ENCODE data around the gene NKD2.

NKD2 gene

GRCh38 chr5:1027631-1028441 lies 19.2 kb downstream of the NKD2 start:
- TF ChIP-seq CTCF (IDR thresholded peaks at IDR 0.05; ENCODE audit: low read depth, low read length), result no peak
- TF ChIP-seq POLR2A (IDR thresholded peaks at IDR 0.05; ENCODE audit: extremely low read depth, insufficient read length), result no peak
- no peak for TF ChIP-seq MYC (IDR thresholded peaks at IDR 0.05; ENCODE audit: low read depth, low read length)
- TF ChIP-seq MAX (IDR thresholded peaks at IDR 0.05; ENCODE audit: low read depth, low read length), result no peak
- no peak for DNase-seq (ENCODE audit: low read depth)
- H3K4me3 ChIP-seq (ENCODE audit: low read depth, low read length), result no peak overlapping the region

GRCh38 chr5:1028481-1029281 lies 20.1 kb downstream of the NKD2 start:
- DNase-seq (ENCODE audit: low read depth), result peak; percentile 60
- no peak for TF ChIP-seq POLR2A (IDR thresholded peaks at IDR 0.05; ENCODE audit: extremely low read depth, insufficient read length)
- TF ChIP-seq MAX (IDR thresholded peaks at IDR 0.05; ENCODE audit: low read depth, low read length), result 0 out of 2 replicates have a peak, but pooled peaks have one; percentile 14
- TF ChIP-seq CTCF (IDR thresholded peaks at IDR 0.05; ENCODE audit: low read depth, low read length), result no peak
- no peak for TF ChIP-seq MYC (IDR thresholded peaks at IDR 0.05; ENCODE audit: low read depth, low read length)
- H3K4me3 ChIP-seq (ENCODE audit: low read depth, low read length), result no peak overlapping the region

- no peak overlapping the region for H3K4me3 ChIP-seq (ENCODE audit: low read depth, low read length)
- TF ChIP-seq CTCF (IDR thresholded peaks at IDR 0.05; ENCODE audit: low read depth, low read length) (no peak), MYC (IDR thresholded peaks at IDR 0.05; ENCODE audit: low read depth, low read length) (no peak), POLR2A (IDR thresholded peaks at IDR 0.05; ENCODE audit: extremely low read depth, insufficient read length) (no peak), MAX (IDR thresholded peaks at IDR 0.05; ENCODE audit: low read depth, low read length) (no peak)
- no peak for DNase-seq (ENCODE audit: low read depth)
These were observed 20.8 kb downstream of the NKD2 start for GRCh38 chr5:1029282-1029944.

GRCh38 chr5:1029945-1030625 lies 21.5 kb downstream of the NKD2 start:
- no peak for TF ChIP-seq MAX (IDR thresholded peaks at IDR 0.05; ENCODE audit: low read depth, low read length)
- TF ChIP-seq POLR2A (IDR thresholded peaks at IDR 0.05; ENCODE audit: extremely low read depth, insufficient read length), result no peak
- no peak for TF ChIP-seq CTCF (IDR thresholded peaks at IDR 0.05; ENCODE audit: low read depth, low read length)
- no peak for TF ChIP-seq MYC (IDR thresholded peaks at IDR 0.05; ENCODE audit: low read depth, low read length)
- DNase-seq (ENCODE audit: low read depth), result no peak
- H3K4me3 ChIP-seq (ENCODE audit: low read depth, low read length), result no peak overlapping the region

- H3K4me3 ChIP-seq (ENCODE audit: low read depth, low read length), result no peak overlapping the region
- no peak for TF ChIP-seq CTCF (IDR thresholded peaks at IDR 0.05; ENCODE audit: low read depth, low read length)
- no peak for TF ChIP-seq MAX (IDR thresholded peaks at IDR 0.05; ENCODE audit: low read depth, low read length)
- TF ChIP-seq MYC (IDR thresholded peaks at IDR 0.05; ENCODE audit: low read depth, low read length), result no peak
- no peak for TF ChIP-seq POLR2A (IDR thresholded peaks at IDR 0.05; ENCODE audit: extremely low read depth, insufficient read length)
- DNase-seq (ENCODE audit: low read depth), result no peak
These were observed 22.2 kb downstream of the NKD2 start for GRCh38 chr5:1030801-1031271.

Measured in NB4 (cell line).